Lung (tissue), 12 donors: Measurements from ENCODE around the gene SALL3. TPM values are rescaled to one million over a fixed set of nuclear protein-coding genes. Genes with fewer than 3 reads are reported as not detected.

Experiments used
- ATAC-seq: fragments of 200-7000 bp; cut with Tn5 transposase; one replicate; pipeline ENCODE4 v1.9.1; 2020; ENCODE audit warnings: moderate number of reproducible peaks; ENCODE audit not compliant: insufficient read depth, low FRiP score
- DNase-seq, 3 donors: peaks; one replicate each; pipeline ENCODE4 v3.0.0-alpha.2; 2013 to 2017
- H3K27ac ChIP-seq, 2 donors: one replicate each; pipeline ENCODE4 v1.5.1; 2013; ENCODE audit warnings: mild to moderate bottlenecking in 2 of 2, moderate library complexity in 2 of 2, control low read depth in 1 of 2, inconsistent platforms in 1 of 2, low read depth in 1 of 2, low read length in 1 of 2
- H3K27me3 ChIP-seq, 3 donors: one replicate each; pipeline ENCODE4 v1.5.1; 2013; ENCODE audit warnings: low read length in 2 of 3; ENCODE audit not compliant: control insufficient read depth in 3 of 3, insufficient read depth in 3 of 3
- H3K36me3 ChIP-seq, 4 donors: one replicate each; pipeline ENCODE4 v1.5.1; 2013; ENCODE audit warnings: low read length in 4 of 4, mild to moderate bottlenecking in 1 of 4, moderate library complexity in 1 of 4; ENCODE audit not compliant: control insufficient read depth in 4 of 4, insufficient read depth in 4 of 4
- H3K4me1 ChIP-seq, 5 donors: one replicate each; pipeline ENCODE4 v1.5.1; 2013; ENCODE audit warnings: low read length in 5 of 5, mild to moderate bottlenecking in 2 of 5, moderate library complexity in 1 of 5; ENCODE audit not compliant: control insufficient read depth in 5 of 5, insufficient read depth in 5 of 5
- H3K4me3 ChIP-seq: one replicate; pipeline ENCODE4 v1.5.1; 2013; ENCODE audit warnings: mild to moderate bottlenecking, control low read depth, moderate library complexity
- H3K9ac ChIP-seq, 2 donors: one replicate each; pipeline ENCODE4 v1.5.1; 2013; ENCODE audit warnings: low read length in 2 of 2, control low read depth in 1 of 2; ENCODE audit not compliant: insufficient read depth in 1 of 2
- H3K9me3 ChIP-seq, 4 donors: one replicate each; pipeline ENCODE4 v1.5.1; 2013; ENCODE audit warnings: low read length in 3 of 4, mild to moderate bottlenecking in 1 of 4, moderate library complexity in 1 of 4; ENCODE audit not compliant: control insufficient read depth in 4 of 4, insufficient read depth in 3 of 4
- WGBS, 2 donors: extraction: QIAGEN DNeasy Blood & Tissue Kit; methylation state at CpG; one replicate each; pipeline ENCODE4 v1.1.7; 2013; 5-methylcytosine and 5-hydroxymethylcytosine counted together
- polyA plus RNA-seq, 2 donors: library from polyadenylated mRNA; stranded (reverse); fragments of 200-250 nt; gene quantifications; one replicate each; pipeline ENCODE4 v1.2.1, GENCODE V29; 2013
- total RNA-seq, 2 donors: library from RNA; depleted of rRNA in 1 of 2; stranded (reverse); fragments of >200 nt in 1 of 2; gene quantifications; one replicate each; pipeline ENCODE4 v1.2.1, GENCODE V29; 2014 to 2021
- TF ChIP-seq, protein P1 (sequence below): IDR thresholded peaks from 2 replicates; pipeline ENCODE4 v1.5.1; 2012; ENCODE audit warnings: mild to moderate bottlenecking; ENCODE audit errors: control extremely low read depth, extremely low read depth
- donor health status: control.
- donor health status: control.
- donor health status: Bipolar disorder and iron deficiency.
- donor health status: healthy.
- donor health status: DM: yes; HTN: yes; CAD: no.

SALL3 gene
- total and polyA plus RNA-seq, 4 donors = 0.28 TPM; not detected in 3

DNA sequence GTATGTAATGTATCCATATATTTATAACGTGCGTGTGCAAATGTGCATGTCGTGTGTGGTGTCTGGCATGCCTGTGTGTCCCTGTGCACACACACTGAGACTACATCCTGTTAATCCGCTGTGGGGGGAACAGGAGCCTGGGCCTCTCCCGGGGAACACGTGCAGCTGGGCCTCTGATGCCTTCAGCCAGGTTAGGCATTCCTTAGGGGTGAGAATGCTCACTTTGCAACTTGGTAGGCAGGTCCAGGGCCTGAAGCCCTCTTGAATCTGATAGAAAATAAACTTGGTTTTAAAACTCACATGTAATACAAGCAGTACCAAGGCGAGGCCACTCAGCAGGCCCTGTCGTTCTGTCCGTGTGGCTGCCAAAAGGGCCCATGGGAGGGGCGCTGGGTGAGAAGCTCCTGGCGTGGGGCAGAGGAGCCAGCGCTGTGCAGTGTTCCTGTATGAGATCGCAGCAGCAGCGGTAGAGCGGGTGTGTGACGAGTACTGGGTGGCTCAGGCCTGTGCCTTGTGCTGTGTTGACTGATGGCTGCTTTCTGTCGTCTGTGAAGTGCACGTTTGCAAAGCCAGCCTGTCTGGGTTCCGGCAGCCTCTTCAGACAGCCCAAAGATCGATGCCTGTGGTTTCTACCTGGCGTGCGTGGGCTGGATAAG, 16.2 kb downstream of the SALL3 start:
- Histone ChIP-seq H3K27ac (no peak overlapping the region), H3K4me1 (no peaks in the 10 kb centered on the region), H3K36me3 (no peaks in the 10 kb centered on the region), H3K9me3 (peaks cover 0 to 5% (median 0%) of the 10 kb centered on the region in 4 donors), H3K27me3 (peaks cover 2 to 11% (median 4%) of the 10 kb centered on the region in 3 donors), H3K9ac (no peak overlapping the region), H3K4me3 (no peak overlapping the region)
- 76 to 83% methylated on average over 22 of the region's 22 CpGs for WGBS, 2 donors
- ATAC-seq (no peak), DNase-seq (no peak)
- TF ChIP-seq, protein P1, sequence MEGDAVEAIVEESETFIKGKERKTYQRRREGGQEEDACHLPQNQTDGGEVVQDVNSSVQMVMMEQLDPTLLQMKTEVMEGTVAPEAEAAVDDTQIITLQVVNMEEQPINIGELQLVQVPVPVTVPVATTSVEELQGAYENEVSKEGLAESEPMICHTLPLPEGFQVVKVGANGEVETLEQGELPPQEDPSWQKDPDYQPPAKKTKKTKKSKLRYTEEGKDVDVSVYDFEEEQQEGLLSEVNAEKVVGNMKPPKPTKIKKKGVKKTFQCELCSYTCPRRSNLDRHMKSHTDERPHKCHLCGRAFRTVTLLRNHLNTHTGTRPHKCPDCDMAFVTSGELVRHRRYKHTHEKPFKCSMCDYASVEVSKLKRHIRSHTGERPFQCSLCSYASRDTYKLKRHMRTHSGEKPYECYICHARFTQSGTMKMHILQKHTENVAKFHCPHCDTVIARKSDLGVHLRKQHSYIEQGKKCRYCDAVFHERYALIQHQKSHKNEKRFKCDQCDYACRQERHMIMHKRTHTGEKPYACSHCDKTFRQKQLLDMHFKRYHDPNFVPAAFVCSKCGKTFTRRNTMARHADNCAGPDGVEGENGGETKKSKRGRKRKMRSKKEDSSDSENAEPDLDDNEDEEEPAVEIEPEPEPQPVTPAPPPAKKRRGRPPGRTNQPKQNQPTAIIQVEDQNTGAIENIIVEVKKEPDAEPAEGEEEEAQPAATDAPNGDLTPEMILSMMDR = no peak

DNA sequence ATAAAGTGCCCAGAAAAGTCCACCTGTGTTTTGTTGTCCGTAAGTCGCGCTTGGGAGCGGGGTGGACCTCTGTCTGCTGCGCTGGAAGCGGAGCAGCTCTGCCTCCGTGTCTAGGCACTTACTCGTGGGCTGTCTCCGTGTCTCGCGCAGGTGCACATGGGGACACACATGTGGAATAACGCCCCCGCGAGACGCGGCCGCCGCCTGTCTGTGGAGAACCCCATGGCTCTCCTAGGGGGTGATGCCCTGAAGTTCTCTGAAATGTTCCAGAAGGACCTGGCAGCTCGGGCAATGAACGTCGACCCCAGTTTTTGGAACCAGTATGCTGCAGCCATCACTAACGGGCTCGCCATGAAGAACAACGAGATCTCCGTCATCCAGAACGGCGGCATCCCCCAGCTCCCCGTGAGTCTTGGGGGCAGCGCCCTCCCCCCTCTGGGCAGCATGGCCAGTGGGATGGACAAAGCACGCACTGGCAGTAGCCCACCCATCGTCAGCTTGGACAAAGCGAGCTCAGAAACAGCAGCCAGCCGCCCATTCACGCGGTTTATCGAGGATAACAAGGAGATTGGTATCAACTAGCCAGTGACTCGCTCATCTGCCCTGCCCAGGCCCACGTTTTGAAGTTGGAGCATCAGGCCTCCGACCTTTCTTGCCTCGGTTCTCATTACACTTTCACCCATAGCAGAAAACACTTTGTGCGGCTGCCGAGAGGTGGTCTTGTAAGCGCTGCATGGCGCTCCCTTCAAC, 17.3 kb downstream of the SALL3 start:
- Histone ChIP-seq H3K9ac (no peak overlapping the region), H3K27me3 (peaks cover 0 to 6% (median 3%) of the 10 kb centered on the region in 3 donors), H3K27ac (no peak overlapping the region), H3K36me3 (no peaks in the 10 kb centered on the region), H3K4me3 (no peak overlapping the region), H3K4me1 (no peaks in the 10 kb centered on the region), H3K9me3 (peaks cover 0 to 5% (median 0%) of the 10 kb centered on the region in 4 donors)
- ATAC-seq = no peak
- no peak for DNase-seq
- TF ChIP-seq, protein P1 = no peak
- 94 to 95% methylated on average over 44 of the region's 44 CpGs for WGBS, 2 donors

DNA sequence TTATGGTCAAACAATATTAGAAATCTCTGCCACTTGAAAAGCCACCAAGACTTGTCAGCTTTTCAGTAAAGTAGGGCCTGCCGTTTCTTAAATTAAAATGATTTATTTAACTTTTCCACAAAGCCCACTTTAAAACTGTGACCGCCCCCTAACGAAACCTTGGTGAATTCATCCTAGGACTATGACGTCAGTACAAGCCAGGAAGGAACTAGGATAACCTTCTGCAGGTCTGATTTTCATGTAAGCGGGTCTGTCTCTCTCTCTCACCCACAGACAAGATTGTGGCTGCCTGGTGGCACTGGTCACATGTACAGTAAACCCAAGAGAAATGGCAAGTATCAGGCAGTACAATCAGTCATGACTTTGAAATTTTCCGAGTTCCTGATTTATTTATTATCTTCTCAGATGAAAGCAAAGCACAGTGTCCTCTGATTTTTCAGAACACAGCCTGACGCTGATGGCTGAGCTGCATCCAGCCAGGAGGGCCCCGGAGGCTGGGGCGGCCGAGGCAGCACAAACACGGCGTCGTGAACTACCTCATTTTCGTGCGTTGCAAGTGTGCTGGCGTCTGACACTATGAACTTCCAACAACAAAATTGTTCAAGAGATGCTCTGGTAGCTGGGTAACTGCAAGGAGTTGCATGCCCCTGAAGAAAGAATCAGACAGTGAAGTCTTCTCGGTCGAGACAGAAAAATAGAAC, 18.9 kb downstream of the SALL3 start:
- Histone ChIP-seq H3K27me3 (peaks cover 0 to 6% (median 0%) of the 10 kb centered on the region in 3 donors), H3K36me3 (no peaks in the 10 kb centered on the region), H3K9me3 (peaks cover 0 to 2% (median 0%) of the 10 kb centered on the region in 4 donors), H3K9ac (no peak overlapping the region), H3K4me1 (no peaks in the 10 kb centered on the region), H3K4me3 (no peak overlapping the region), H3K27ac (no peak overlapping the region)
- DNase-seq = no peak
- WGBS, 2 donors = 75 to 82% methylated on average over 18 of the region's 18 CpGs
- no peak for ATAC-seq
- TF ChIP-seq, protein P1 = no peak
